Panc1 (cell line): Measurements from ENCODE around the gene C1orf87. TPM values are rescaled to one million over a fixed set of nuclear protein-coding genes. Genes with fewer than 3 reads are reported as not detected.

Experiments
- ATAC-seq: fragments of 200-7000 bp; cut with Tn5 transposase; 2 replicates; pipeline ENCODE4 v1.9.1; 2020; ENCODE audit warnings: mild to moderate bottlenecking, moderate library complexity
- BruUV-seq: library from RNA; stranded (reverse); fragments of 400-500 nt; replicated peaks from 2 replicates; lab custom pipeline; 2021; lab: Mats Ljungman, UMichigan
- CTCF ChIA-PET: fragments of 300-600 bp; sonication (Branson Sonifier 250); formaldehyde crosslinking; loops from one replicate; lab custom pipeline; 2022; ENCODE audit warnings: antibody characterized with exemption; lab: Charles Lee
- POLR2A ChIA-PET: fragments of 300-600 bp; sonication (Branson Sonifier 250); formaldehyde crosslinking; loops from one replicate; lab custom pipeline; 2022; ENCODE audit warnings: antibody characterized with exemption; lab: Charles Lee
- DNase-seq: peaks from one replicate; pipeline ENCODE4 v3.0.0-alpha.2; 2010; ENCODE audit warnings: low read depth, low spot score
- H3K27ac ChIP-seq: 2 replicates; pipeline ENCODE4 v1.5.1; 2011; ENCODE audit warnings: mild to moderate bottlenecking, low read length, inconsistent platforms
- H3K27me3 ChIP-seq: fragments of 200-500 bp; sonication (Bioruptor generic); 2 replicates; pipeline ENCODE4 v1.6.0; 2014; ENCODE audit warnings: low read length, inconsistent platforms; ENCODE audit not compliant: control insufficient read depth, insufficient read depth
- H3K36me3 ChIP-seq: fragments of 200-500 bp; sonication (Bioruptor generic); 2 replicates; pipeline ENCODE4 v1.5.1; 2014; ENCODE audit warnings: inconsistent platforms, mild to moderate bottlenecking, low read length, moderate library complexity; ENCODE audit not compliant: control insufficient read depth, insufficient read depth
- H3K4me1 ChIP-seq: 2 replicates; pipeline ENCODE4 v1.5.1; 2011; ENCODE audit warnings: inconsistent platforms, mild to moderate bottlenecking, low read length, moderate library complexity; ENCODE audit not compliant: control insufficient read depth, insufficient read depth
- H3K4me3 ChIP-seq, 2 experiments: 2 replicates each; pipeline ENCODE4 v1.5.1; 2011 to 2012; ENCODE audit warnings: low read depth in 2 of 2, low read length in 2 of 2, mild to moderate bottlenecking in 2 of 2, inconsistent platforms in 1 of 2, moderate library complexity in 1 of 2
- H3K9me3 ChIP-seq: fragments of 200-500 bp; sonication (Bioruptor generic); 2 replicates; pipeline ENCODE4 v1.5.1; 2014; ENCODE audit warnings: low read depth, mild to moderate bottlenecking, inconsistent platforms, low read length, moderate library complexity; ENCODE audit not compliant: control insufficient read depth, insufficient read depth
- POLR2AphosphoS5 ChIP-seq: IDR thresholded peaks from 2 replicates; pipeline ENCODE4 v1.6.1; 2012; ENCODE audit warnings: mild to moderate bottlenecking, low read depth, low read length, moderate library complexity
- REST ChIP-seq, 2 experiments: IDR thresholded peaks; 2 replicates each; pipeline ENCODE4 v1.6.1; 2011 to 2012; ENCODE audit warnings: low read depth in 2 of 2, control low read depth in 1 of 2, low read length in 1 of 2, mild to moderate bottlenecking in 1 of 2, moderate library complexity in 1 of 2; ENCODE audit not compliant: insufficient read depth in 1 of 2
- SIN3A ChIP-seq: IDR thresholded peaks from 2 replicates; pipeline ENCODE4 v1.6.1; 2012; ENCODE audit warnings: low read depth, mild to moderate bottlenecking, low read length, moderate library complexity, borderline replicate concordance; ENCODE audit not compliant: insufficient read depth
- TCF7L2 ChIP-seq: IDR thresholded peaks from 2 replicates; pipeline ENCODE4 v1.6.1; 2011; ENCODE audit warnings: mild to moderate bottlenecking, low read depth, low read length, inconsistent platforms
- in situ Hi-C: cut with HindIII; loops from 2 replicates; pipeline ENCODE4 v1.10.0; 2016; ENCODE audit warnings: low sequenced_read_pairs, low pct_unique_long_range_greater_than_20kb
- intact Hi-C: fragments of 100-400 bp; cut with micrococcal nuclease; formaldehyde crosslinking; loops from one replicate; pipeline ENCODE4 v1.10.0; 2022; ENCODE audit not compliant: unreplicated experiment
- total RNA-seq: library from RNA; stranded (reverse); gene quantifications from one replicate; pipeline ENCODE4 v1.2.1, GENCODE V29; 2021; ENCODE audit not compliant: unreplicated experiment
- TF ChIP-seq, protein P1 (sequence below): fragments of 450-650 bp; IDR thresholded peaks from 2 replicates; pipeline ENCODE4 v1.5.1; 2017; ENCODE audit warnings: mild to moderate bottlenecking

C1orf87 gene
- total RNA-seq, 1 experiment from 2014 or later: not detected

- H3K4me1 ChIP-seq: no peaks in the 10 kb centered on the region
- CTCF ChIA-PET: no interaction called here
- POLR2A ChIA-PET: no interaction called here
- no peaks in the 10 kb centered on the region for H3K9me3 ChIP-seq
- H3K27ac ChIP-seq: no peak overlapping the region
- no peak for DNase-seq
- in situ Hi-C loops: no loop called here
- no TSS peak for BruUV-seq
- no peaks in the 10 kb centered on the region for H3K27me3 ChIP-seq
- TF ChIP-seq TCF7L2 (no peak), POLR2AphosphoS5 (no peak), REST (IDR thresholded peaks at IDR 0.05; ENCODE audit: insufficient read depth in 1 of 2, low read depth in 2 of 2, low read length in 1 of 2) (no peak), SIN3A (no peak)
- TF ChIP-seq, protein P1, sequence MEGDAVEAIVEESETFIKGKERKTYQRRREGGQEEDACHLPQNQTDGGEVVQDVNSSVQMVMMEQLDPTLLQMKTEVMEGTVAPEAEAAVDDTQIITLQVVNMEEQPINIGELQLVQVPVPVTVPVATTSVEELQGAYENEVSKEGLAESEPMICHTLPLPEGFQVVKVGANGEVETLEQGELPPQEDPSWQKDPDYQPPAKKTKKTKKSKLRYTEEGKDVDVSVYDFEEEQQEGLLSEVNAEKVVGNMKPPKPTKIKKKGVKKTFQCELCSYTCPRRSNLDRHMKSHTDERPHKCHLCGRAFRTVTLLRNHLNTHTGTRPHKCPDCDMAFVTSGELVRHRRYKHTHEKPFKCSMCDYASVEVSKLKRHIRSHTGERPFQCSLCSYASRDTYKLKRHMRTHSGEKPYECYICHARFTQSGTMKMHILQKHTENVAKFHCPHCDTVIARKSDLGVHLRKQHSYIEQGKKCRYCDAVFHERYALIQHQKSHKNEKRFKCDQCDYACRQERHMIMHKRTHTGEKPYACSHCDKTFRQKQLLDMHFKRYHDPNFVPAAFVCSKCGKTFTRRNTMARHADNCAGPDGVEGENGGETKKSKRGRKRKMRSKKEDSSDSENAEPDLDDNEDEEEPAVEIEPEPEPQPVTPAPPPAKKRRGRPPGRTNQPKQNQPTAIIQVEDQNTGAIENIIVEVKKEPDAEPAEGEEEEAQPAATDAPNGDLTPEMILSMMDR: no peak
- no peaks in the 10 kb centered on the region for H3K36me3 ChIP-seq
- no peak for ATAC-seq
- no peak overlapping the region for H3K4me3 ChIP-seq
- intact Hi-C loops: no loop called here
Measured at GRCh38 chr1:60036856-60037460, 36.6 kb downstream of the C1orf87 start.

DNA sequence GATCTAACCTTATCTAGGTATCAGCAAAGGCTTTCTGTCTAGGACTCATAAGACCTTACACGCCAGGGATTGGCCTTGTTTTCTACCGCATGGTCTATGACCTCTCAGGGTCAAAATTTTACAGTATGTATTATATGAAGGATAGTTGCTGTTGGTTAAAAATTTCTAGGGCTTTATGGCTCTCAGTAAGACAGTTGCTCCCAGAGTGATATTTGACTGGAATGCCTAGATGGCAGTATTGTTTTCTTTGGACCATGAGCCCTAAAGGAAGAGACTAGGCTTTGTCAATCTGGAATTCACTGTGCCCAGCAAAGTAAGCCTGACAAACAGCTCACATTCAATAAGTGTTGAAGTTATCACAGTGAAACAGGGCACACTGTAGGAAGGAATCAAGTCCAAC is 37.6 kb downstream of the C1orf87 start:
- TF ChIP-seq SIN3A: no peak
- TF ChIP-seq, protein P1: no peak
- no peak for TF ChIP-seq POLR2AphosphoS5
- TF ChIP-seq TCF7L2: no peak
- TF ChIP-seq REST (IDR thresholded peaks at IDR 0.05; ENCODE audit: insufficient read depth in 1 of 2, low read depth in 2 of 2, low read length in 1 of 2): no peak
- Histone ChIP-seq H3K27ac (no peak overlapping the region), H3K4me1 (no peaks in the 10 kb centered on the region), H3K36me3 (no peaks in the 10 kb centered on the region), H3K9me3 (no peaks in the 10 kb centered on the region), H3K4me3 (no peak overlapping the region), H3K27me3 (no peaks in the 10 kb centered on the region)
- BruUV-seq: no TSS peak
- intact Hi-C loops: no loop called here
- ChIA-PET POLR2A (no interaction called here), CTCF (no interaction called here)
- no peak for ATAC-seq
- DNase-seq: no peak
- in situ Hi-C loops: no loop called here
